HEK293 (cell line): ENCODE data around the gene LSM2.
A peak's percentile ranks its signal among the peaks of the same experiment; 100 is the strongest.

Source experiments
- BCL11B ChIP-seq: fragments of 450-650 bp; formaldehyde crosslinking; IDR thresholded peaks from 2 replicates; pipeline ENCODE4 v1.5.1; 2016; ENCODE audit warnings: low read depth, missing biosample characterization, missing genetic modification characterization
- BCL6B ChIP-seq: fragments of 450-650 bp; formaldehyde crosslinking; IDR thresholded peaks from 2 replicates; pipeline ENCODE4 v1.5.1; 2017; ENCODE audit warnings: missing biosample characterization, missing genetic modification characterization
- IKZF3 ChIP-seq: fragments of 450-650 bp; IDR thresholded peaks from 2 replicates; pipeline ENCODE4 v1.5.0; 2018; ENCODE audit warnings: missing biosample characterization, mild to moderate bottlenecking, missing genetic modification characterization, moderate library complexity
- MYNN ChIP-seq: fragments of 450-650 bp; formaldehyde crosslinking; IDR thresholded peaks from 2 replicates; pipeline ENCODE4 v1.5.1; 2016; ENCODE audit warnings: missing biosample characterization, missing genetic modification characterization, borderline replicate concordance
- OSR2 ChIP-seq: fragments of 450-650 bp; formaldehyde crosslinking; IDR thresholded peaks from 2 replicates; pipeline ENCODE4 v1.5.1; 2016; ENCODE audit warnings: missing biosample characterization, missing genetic modification characterization
- PBX3 ChIP-seq: sonication (generic); formaldehyde crosslinking; IDR thresholded peaks from 2 replicates; pipeline ENCODE4 v1.8.1; 2022; ENCODE audit warnings: mild to moderate bottlenecking, moderate library complexity, missing genetic modification reagents
- PRDM4 ChIP-seq: fragments of 450-650 bp; formaldehyde crosslinking; IDR thresholded peaks from 2 replicates; pipeline ENCODE4 v1.5.1; 2017; ENCODE audit warnings: missing biosample characterization, missing genetic modification characterization
- REPIN1 ChIP-seq: fragments of 450-650 bp; formaldehyde crosslinking; IDR thresholded peaks from 2 replicates; pipeline ENCODE4 v1.5.1; 2017; ENCODE audit warnings: missing biosample characterization, missing genetic modification characterization, low read depth
- SALL2 ChIP-seq: fragments of 450-650 bp; formaldehyde crosslinking; IDR thresholded peaks from 2 replicates; pipeline ENCODE4 v1.5.0; 2017; ENCODE audit warnings: missing biosample characterization, mild to moderate bottlenecking, missing genetic modification characterization, borderline replicate concordance
- SP3 ChIP-seq: fragments of 450-650 bp; formaldehyde crosslinking; IDR thresholded peaks from 2 replicates; pipeline ENCODE4 v1.5.1; 2016; ENCODE audit warnings: missing biosample characterization, missing genetic modification characterization
- ZBTB44 ChIP-seq: fragments of 450-650 bp; IDR thresholded peaks from 2 replicates; pipeline ENCODE4 v1.5.1; 2018; ENCODE audit warnings: missing biosample characterization, mild to moderate bottlenecking, missing genetic modification characterization
- ZBTB48 ChIP-seq: fragments of 450-650 bp; formaldehyde crosslinking; IDR thresholded peaks from 2 replicates; pipeline ENCODE4 v1.5.1; 2016; ENCODE audit warnings: missing biosample characterization, missing genetic modification characterization
- ZEB2 ChIP-seq: fragments of 450-650 bp; formaldehyde crosslinking; IDR thresholded peaks from 2 replicates; pipeline ENCODE4 v1.5.1; 2016; ENCODE audit warnings: missing biosample characterization, missing genetic modification characterization
- ZNF132 ChIP-seq: fragments of 450-650 bp; formaldehyde crosslinking; IDR thresholded peaks from 2 replicates; pipeline ENCODE4 v1.5.1; 2017; ENCODE audit warnings: missing biosample characterization, missing genetic modification characterization, borderline replicate concordance
- ZNF175 ChIP-seq: fragments of 450-650 bp; formaldehyde crosslinking; IDR thresholded peaks from 2 replicates; pipeline ENCODE4 v1.5.1; 2016; ENCODE audit warnings: missing biosample characterization, missing genetic modification characterization
- ZNF18 ChIP-seq: fragments of 450-650 bp; formaldehyde crosslinking; IDR thresholded peaks from 2 replicates; pipeline ENCODE4 v1.5.1; 2016; ENCODE audit warnings: missing biosample characterization, missing genetic modification characterization
- ZNF211 ChIP-seq: fragments of 450-650 bp; formaldehyde crosslinking; IDR thresholded peaks from 2 replicates; pipeline ENCODE4 v1.5.1; 2016; ENCODE audit warnings: low read depth, missing biosample characterization, missing genetic modification characterization
- ZNF214 ChIP-seq: fragments of 450-650 bp; formaldehyde crosslinking; IDR thresholded peaks from 2 replicates; pipeline ENCODE4 v1.5.1; 2017; ENCODE audit warnings: missing biosample characterization, mild to moderate bottlenecking, missing genetic modification characterization, borderline replicate concordance
- ZNF221 ChIP-seq: fragments of 450-650 bp; formaldehyde crosslinking; IDR thresholded peaks from 2 replicates; pipeline ENCODE4 v1.5.1; 2017; ENCODE audit warnings: missing biosample characterization, missing genetic modification characterization, borderline replicate concordance
- ZNF324 ChIP-seq: fragments of 450-650 bp; formaldehyde crosslinking; IDR thresholded peaks from 2 replicates; pipeline ENCODE4 v1.5.1; 2016; ENCODE audit warnings: missing biosample characterization, missing genetic modification characterization
- ZNF398 ChIP-seq: fragments of 450-650 bp; formaldehyde crosslinking; IDR thresholded peaks from 2 replicates; pipeline ENCODE4 v1.5.1; 2017; ENCODE audit warnings: missing biosample characterization, missing genetic modification characterization
- ZNF513 ChIP-seq: fragments of 450-650 bp; IDR thresholded peaks from 2 replicates; pipeline ENCODE4 v1.5.1; 2018; ENCODE audit warnings: missing biosample characterization, missing genetic modification characterization
- ZNF529 ChIP-seq: fragments of 450-650 bp; formaldehyde crosslinking; IDR thresholded peaks from 2 replicates; pipeline ENCODE4 v1.5.1; 2017; ENCODE audit warnings: missing genetic modification characterization, missing biosample characterization; ENCODE audit not compliant: insufficient replicate concordance
- ZNF530 ChIP-seq: fragments of 450-650 bp; formaldehyde crosslinking; IDR thresholded peaks from 2 replicates; pipeline ENCODE4 v1.5.1; 2016; ENCODE audit warnings: low read depth, missing biosample characterization, missing genetic modification characterization
- ZNF555 ChIP-seq: fragments of 450-650 bp; formaldehyde crosslinking; conservative IDR thresholded peaks from 2 replicates; pipeline ENCODE4 v1.5.1; 2017; ENCODE audit warnings: missing biosample characterization, mild to moderate bottlenecking, missing genetic modification characterization, inconsistent platforms
- ZNF791 ChIP-seq: fragments of 450-650 bp; formaldehyde crosslinking; IDR thresholded peaks from 2 replicates; pipeline ENCODE4 v1.5.1; 2016; ENCODE audit warnings: missing biosample characterization, missing genetic modification characterization
- ZNF830 ChIP-seq: fragments of 450-650 bp; IDR thresholded peaks from 2 replicates; pipeline ENCODE4 v1.5.0; 2018; ENCODE audit warnings: missing biosample characterization, missing genetic modification characterization, low read depth, mild to moderate bottlenecking, moderate library complexity
- ZSCAN16 ChIP-seq: fragments of 450-650 bp; formaldehyde crosslinking; IDR thresholded peaks from 2 replicates; pipeline ENCODE4 v1.5.1; 2016; ENCODE audit warnings: missing biosample characterization, missing genetic modification characterization

LSM2 gene

GRCh38 chr6:31795616-31796298 is 11.0 kb downstream of the LSM2 start, which contains the start of gene VARS1 (continued):
- TF ChIP-seq BCL11B (tag by site-specific recombination) = peak; percentile 98; the same call in 1 of the 2 replicates
- no peak for TF ChIP-seq ZNF211
- no peak for TF ChIP-seq REPIN1 (tag by site-specific recombination)
- TF ChIP-seq ZSCAN16 (tag by site-specific recombination) = no peak
- TF ChIP-seq ZNF529 = no peak
- peak; percentile 62; the same call in 1 of the 2 replicates for TF ChIP-seq ZNF324
- TF ChIP-seq ZNF830 (tag by site-specific recombination) = no peak
- peak; percentile 84 for TF ChIP-seq OSR2 (tag by site-specific recombination)
- peak; percentile 14; the same call in 1 of the 2 replicates for TF ChIP-seq ZNF513 (tag by site-specific recombination)
- TF ChIP-seq ZNF214 (tag by site-specific recombination) = no peak
- TF ChIP-seq ZNF18 (tag by site-specific recombination) = no peak
- no peak for TF ChIP-seq ZNF132
- no peak; the same call in 1 of the 2 replicates for TF ChIP-seq ZBTB48 (tag by site-specific recombination)
- TF ChIP-seq ZBTB44 = peak; percentile 60
- TF ChIP-seq ZNF221 (tag by site-specific recombination) = peak; percentile 68; the same call in 1 of the 2 replicates
- TF ChIP-seq ZNF555 (tag by site-specific recombination) = no peak
- no peak for TF ChIP-seq BCL6B
- peak; percentile 62 for TF ChIP-seq IKZF3 (tag by site-specific recombination)
- TF ChIP-seq SP3 (tag by site-specific recombination) = peak; percentile 82
- TF ChIP-seq ZNF398 (tag by site-specific recombination) = no peak
- TF ChIP-seq MYNN (tag by site-specific recombination) = no peak
- no peak for TF ChIP-seq ZNF175 (tag by site-specific recombination)
- peak; percentile 31 for TF ChIP-seq PRDM4 (tag by site-specific recombination)
- TF ChIP-seq ZNF530 (tag by site-specific recombination) = no peak
- peak; percentile 82 for TF ChIP-seq PBX3 (CRISPR knock-in tag)
- no peak for TF ChIP-seq SALL2
- peak; percentile 96 for TF ChIP-seq ZEB2 (tag by site-specific recombination)
- TF ChIP-seq ZNF791 (tag by site-specific recombination) = no peak
